ENCODE measurements around the gene ZNF460. TPM values are rescaled to one million over a fixed set of nuclear protein-coding genes. Genes with fewer than 3 reads are reported as not detected.

The ZNF460 gene
- total and polyA plus RNA-seq, 2 experiments from 2014 or later = 5.9 to 77.4 TPM

DNA sequence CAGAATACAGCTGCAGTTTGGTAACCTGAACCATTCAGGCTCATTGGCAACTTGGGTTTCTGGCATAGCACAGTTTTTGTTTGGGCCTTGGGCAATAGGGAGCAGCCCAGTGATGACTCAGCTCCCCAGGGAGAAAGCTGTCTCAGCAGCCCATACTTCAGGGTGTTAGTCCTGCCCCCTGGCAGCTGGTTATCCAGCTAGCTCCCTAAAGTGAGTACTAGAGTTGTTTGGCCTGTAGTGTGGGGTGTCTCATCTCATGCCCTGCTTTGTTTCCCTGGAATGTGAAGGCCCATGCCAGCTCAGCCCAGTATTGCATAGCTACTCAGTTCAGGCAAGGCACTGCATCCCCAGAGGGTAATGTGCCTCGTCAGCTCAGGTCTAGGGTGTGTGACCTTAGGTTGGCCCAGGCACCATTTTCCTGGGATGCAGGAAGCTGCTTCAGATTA lies 21.8 kb downstream of the ZNF460 start:
- H3K4me3 ChIP-seq = no peak overlapping the region
- TF ChIP-seq EZH2 (IDR thresholded peaks at IDR 0.05; ENCODE audit: borderline replicate concordance) = no peak
- TF ChIP-seq EZH2phosphoT487 (IDR thresholded peaks at IDR 0.05; ENCODE audit: low read depth, severe bottlenecking, unreplicated experiment) = no peak
- TF ChIP-seq CTCF (IDR thresholded peaks at IDR 0.05; ENCODE audit: poor library complexity) = no peak
- no peak overlapping the region for H3K27ac ChIP-seq
- no peaks in the 10 kb centered on the region for H3K4me1 ChIP-seq (ENCODE audit: insufficient read depth)
- no peak overlapping the region for H2AFZ ChIP-seq
- peaks cover 8% of the 10 kb centered on the region for H4K20me1 ChIP-seq (ENCODE audit: insufficient read depth, poor library complexity, severe bottlenecking)
- no peaks in the 10 kb centered on the region for H3K9me3 ChIP-seq (ENCODE audit: low read depth)
- no peak overlapping the region for H3K4me2 ChIP-seq
- H3K79me2 ChIP-seq = peaks cover 60% of the 10 kb centered on the region
- H3K9me2 ChIP-seq (replicated peaks; ENCODE audit: insufficient read depth) = no peaks in the 10 kb centered on the region
- WGBS (ENCODE audit: low lambda C conversion rate, missing lambda C conversion rate) = 100% methylated on average over 1 of the region's 1 CpG
- H3K27me3 ChIP-seq = no peaks in the 10 kb centered on the region
- DNase-seq (ENCODE audit: low spot score) = peak; percentile 52
- H3K36me3 ChIP-seq (replicated peaks; ENCODE audit: insufficient read depth, low read depth) = peaks cover 3% of the 10 kb centered on the region

- TF ChIP-seq EZH2phosphoT487 (IDR thresholded peaks at IDR 0.05; ENCODE audit: low read depth, severe bottlenecking, unreplicated experiment) = no peak
- TF ChIP-seq EZH2 (IDR thresholded peaks at IDR 0.05; ENCODE audit: borderline replicate concordance) = no peak
- TF ChIP-seq CTCF (IDR thresholded peaks at IDR 0.05; ENCODE audit: poor library complexity) = no peak
- Histone ChIP-seq H3K27ac (no peak overlapping the region), H3K27me3 (no peaks in the 10 kb centered on the region), H3K36me3 (replicated peaks; ENCODE audit: insufficient read depth, low read depth) (peaks cover 3% of the 10 kb centered on the region), H3K4me1 (ENCODE audit: insufficient read depth) (no peaks in the 10 kb centered on the region), H3K79me2 (peaks cover 52% of the 10 kb centered on the region), H3K9me2 (replicated peaks; ENCODE audit: insufficient read depth) (no peaks in the 10 kb centered on the region), H4K20me1 (ENCODE audit: insufficient read depth, poor library complexity, severe bottlenecking) (peaks cover 8% of the 10 kb centered on the region), H3K4me3 (no peak overlapping the region), H3K9me3 (ENCODE audit: low read depth) (no peaks in the 10 kb centered on the region), H3K4me2 (no peak overlapping the region), H2AFZ (no peak overlapping the region)
- no peak for DNase-seq (ENCODE audit: low spot score)
- WGBS (ENCODE audit: low lambda C conversion rate, missing lambda C conversion rate) = 93% methylated on average over 7 of the region's 7 CpGs
These were observed 22.6 kb downstream of the ZNF460 start for GRCh38 chr19:57302727-57303401.

- Histone ChIP-seq H2AFZ (no peak overlapping the region), H3K79me2 (peaks cover 34% of the 10 kb centered on the region), H3K9me3 (ENCODE audit: low read depth) (no peaks in the 10 kb centered on the region), H3K4me1 (ENCODE audit: insufficient read depth) (no peaks in the 10 kb centered on the region), H4K20me1 (ENCODE audit: insufficient read depth, poor library complexity, severe bottlenecking) (peaks cover 8% of the 10 kb centered on the region), H3K27ac (no peak overlapping the region), H3K36me3 (replicated peaks; ENCODE audit: insufficient read depth, low read depth) (peaks cover 3% of the 10 kb centered on the region), H3K27me3 (no peaks in the 10 kb centered on the region), H3K9me2 (replicated peaks; ENCODE audit: insufficient read depth) (no peaks in the 10 kb centered on the region), H3K4me3 (no peak overlapping the region), H3K4me2 (no peak overlapping the region)
- DNase-seq (ENCODE audit: low spot score) = no peak
- TF ChIP-seq EZH2 (IDR thresholded peaks at IDR 0.05; ENCODE audit: borderline replicate concordance) (no peak), CTCF (IDR thresholded peaks at IDR 0.05; ENCODE audit: poor library complexity) (no peak), EZH2phosphoT487 (IDR thresholded peaks at IDR 0.05; ENCODE audit: low read depth, severe bottlenecking, unreplicated experiment) (no peak)
- WGBS (ENCODE audit: low lambda C conversion rate, missing lambda C conversion rate) = 0% methylated on average over 1 of the region's 1 CpG
These were observed 24.8 kb downstream of the ZNF460 start for GRCh38 chr19:57305056-57305455.

All from hepatocyte (in vitro differentiated cells).